Esophagus mucosa (tissue), 1 donor: ENCODE results near the gene TMEM164. TPM values are rescaled to one million over a fixed set of nuclear protein-coding genes. Genes with fewer than 3 reads are reported as not detected.

Experiments used
- ATAC-seq: fragments of 200-7000 bp; cut with Tn5 transposase; one replicate; pipeline ENCODE4 v1.9.1; 2020
- total RNA-seq: library from RNA; stranded (reverse); gene quantifications from one replicate; pipeline ENCODE4 v1.2.4, GENCODE V29; 2023
- donor health status: DM: yes; HTN: yes; CAD: no.

Gene TMEM164
- total RNA-seq, 1 donor from 2014 or later = 22.4 TPM

GRCh38 chrX:110086162-110086915 is 83.4 kb downstream of the TMEM164 start:
- ATAC-seq = no peak

- ATAC-seq = peak; percentile 76
Observed at GRCh38 chrX:110086916-110087484, 84.1 kb downstream of the TMEM164 start.

- peak; percentile 76 for ATAC-seq
Observed at GRCh38 chrX:110087485-110088356, 84.8 kb downstream of the TMEM164 start.

- no peak for ATAC-seq
Observed at GRCh38 chrX:110089656-110090403, 86.9 kb downstream of the TMEM164 start.

- no peak for ATAC-seq
Observed at GRCh38 chrX:110097920-110098319, 95.0 kb downstream of the TMEM164 start.

GRCh38 chrX:110103344-110103743 is 100.4 kb downstream of the TMEM164 start:
- no peak for ATAC-seq

GRCh38 chrX:110104078-110104477 is 101.2 kb downstream of the TMEM164 start:
- ATAC-seq = no peak

GRCh38 chrX:110108381-110108821 is 105.5 kb downstream of the TMEM164 start:
- ATAC-seq = no peak

- no peak for ATAC-seq
Observed at GRCh38 chrX:110114260-110114776, 111.4 kb downstream of the TMEM164 start.

- no peak for ATAC-seq
Observed at GRCh38 chrX:110116066-110116980, 113.4 kb downstream of the TMEM164 start.

- no peak for ATAC-seq
Observed at GRCh38 chrX:110118530-110118929, 115.6 kb downstream of the TMEM164 start.

GRCh38 chrX:110119480-110119879 is 116.6 kb downstream of the TMEM164 start:
- no peak for ATAC-seq

GRCh38 chrX:110120025-110120424 is 117.1 kb downstream of the TMEM164 start:
- ATAC-seq = no peak

- no peak for ATAC-seq
Observed at GRCh38 chrX:110123331-110123782, 120.4 kb downstream of the TMEM164 start.

- ATAC-seq = no peak
Observed at GRCh38 chrX:110125446-110126162, 122.7 kb downstream of the TMEM164 start.

GRCh38 chrX:110131031-110131430 is 128.1 kb downstream of the TMEM164 start:
- no peak for ATAC-seq

- ATAC-seq = no peak
Observed at GRCh38 chrX:110132450-110133114, 129.7 kb downstream of the TMEM164 start.

- ATAC-seq = peak; percentile 36
Observed at GRCh38 chrX:110133735-110134370, 130.9 kb downstream of the TMEM164 start.

GRCh38 chrX:110135618-110136017 is 132.7 kb downstream of the TMEM164 start:
- no peak for ATAC-seq
